HG03342 (cell line): Measurements from ENCODE around the gene P2RX7.
"Not testable (repeated sequence)": the region's sequence is repeated elsewhere in the genome, so short reads cannot be mapped to it uniquely, and the experiment has no call there.

Experiments
- ATAC-seq: cut with Tn5 transposase; IDR thresholded peaks from one replicate; pipeline ENCODE4 v1.9.1; 2021; ENCODE audit warnings: mild to moderate bottlenecking, moderate library complexity; ENCODE audit not compliant: unreplicated experiment

P2RX7 gene

DNA sequence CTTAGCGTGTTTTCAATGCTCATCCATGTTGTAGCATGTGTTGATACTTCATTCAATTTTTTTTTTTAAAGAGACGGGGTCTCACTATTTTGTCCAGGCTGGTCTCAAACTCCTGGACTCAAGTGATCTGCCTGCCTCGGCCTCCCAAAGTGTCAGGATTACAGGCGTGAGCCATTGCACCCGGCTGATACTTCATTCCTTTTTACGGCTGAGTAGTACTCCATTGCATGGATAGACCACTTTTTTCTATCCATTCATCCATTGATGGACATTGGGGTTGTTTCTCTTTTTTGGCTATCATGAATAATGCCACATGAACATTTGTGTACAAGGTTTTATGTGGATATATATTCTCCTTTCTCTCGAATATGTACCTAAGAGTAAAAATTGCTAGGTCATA lies 1.2 kb downstream of the P2RX7 start:
- ATAC-seq = no peak

DNA sequence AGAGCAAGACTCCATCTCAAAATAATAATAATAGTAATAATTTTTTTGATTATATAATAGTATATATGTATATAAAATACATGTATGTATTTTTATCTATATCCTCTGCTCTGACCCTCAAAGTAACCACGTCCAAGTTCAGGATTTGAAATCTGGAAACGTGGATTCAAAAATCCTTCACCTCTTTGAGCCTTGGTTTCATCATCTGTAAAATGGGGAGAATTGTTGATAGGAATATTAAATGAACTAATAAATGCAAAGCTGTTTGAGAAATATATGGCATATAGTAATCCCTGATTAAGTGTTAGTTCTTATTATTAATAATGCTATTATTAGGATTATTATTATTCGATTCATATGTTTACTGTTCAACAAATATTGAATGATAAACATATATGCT lies 2.6 kb downstream of the P2RX7 start:
- no peak for ATAC-seq

DNA sequence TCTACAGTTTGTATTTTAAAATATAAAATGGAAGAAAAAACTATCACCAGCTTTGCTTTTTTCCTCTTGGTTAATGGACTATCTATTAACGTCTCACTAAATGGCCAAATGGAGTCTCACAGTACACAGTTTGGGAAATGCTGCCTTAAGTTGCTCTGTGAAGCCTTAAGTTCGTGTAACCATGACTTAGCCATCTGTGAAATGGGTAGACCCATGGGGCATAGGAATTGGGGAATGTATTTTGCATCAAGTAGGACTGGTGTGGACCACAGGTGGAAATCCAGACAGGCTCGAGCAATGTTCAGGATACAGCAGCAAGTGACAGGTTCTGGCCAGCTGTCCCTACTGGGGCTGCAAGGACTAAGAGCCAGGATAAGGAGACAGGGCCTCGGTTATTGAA lies 4.8 kb downstream of the P2RX7 start:
- no peak for ATAC-seq

DNA sequence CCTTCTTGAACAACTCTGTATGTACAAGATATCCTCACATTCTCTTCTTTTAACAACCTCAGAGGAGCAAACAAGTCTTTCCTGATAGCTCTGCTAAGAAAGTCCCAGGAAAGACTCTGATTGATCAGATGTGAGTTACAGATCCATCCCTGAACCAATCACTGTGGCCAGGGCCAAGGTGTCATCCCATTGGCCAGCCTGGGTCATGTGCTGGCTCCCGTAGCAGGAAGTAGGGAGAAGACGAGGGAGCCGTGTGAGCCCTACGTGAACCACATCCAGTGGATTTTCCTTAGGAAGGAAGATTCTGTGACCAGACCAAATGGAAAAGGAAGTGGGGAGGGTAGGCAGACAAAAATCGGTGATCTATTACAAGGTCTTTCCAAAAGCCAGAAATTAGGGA lies 5.6 kb downstream of the P2RX7 start:
- no peak for ATAC-seq

DNA sequence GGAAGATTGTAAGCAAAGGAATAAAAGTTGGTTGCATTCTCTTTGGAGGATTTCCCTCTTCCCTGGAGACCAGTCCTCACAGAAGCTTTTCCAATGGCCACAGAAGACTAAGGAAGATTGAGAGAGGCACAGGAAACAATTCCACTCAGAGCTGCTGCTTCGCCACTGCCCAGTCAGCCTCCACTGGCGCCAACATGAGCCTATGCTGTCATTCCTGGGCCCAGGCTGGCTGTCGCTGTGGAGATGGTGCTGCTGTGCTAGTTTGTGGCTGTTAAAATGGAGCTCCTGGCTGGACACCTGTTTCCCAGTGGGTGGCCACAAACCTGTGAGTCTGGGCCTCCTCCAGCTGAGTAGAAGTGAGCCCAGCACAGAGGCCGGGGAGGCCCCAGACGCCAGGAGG lies 6.6 kb downstream of the P2RX7 start:
- ATAC-seq = no peak

DNA sequence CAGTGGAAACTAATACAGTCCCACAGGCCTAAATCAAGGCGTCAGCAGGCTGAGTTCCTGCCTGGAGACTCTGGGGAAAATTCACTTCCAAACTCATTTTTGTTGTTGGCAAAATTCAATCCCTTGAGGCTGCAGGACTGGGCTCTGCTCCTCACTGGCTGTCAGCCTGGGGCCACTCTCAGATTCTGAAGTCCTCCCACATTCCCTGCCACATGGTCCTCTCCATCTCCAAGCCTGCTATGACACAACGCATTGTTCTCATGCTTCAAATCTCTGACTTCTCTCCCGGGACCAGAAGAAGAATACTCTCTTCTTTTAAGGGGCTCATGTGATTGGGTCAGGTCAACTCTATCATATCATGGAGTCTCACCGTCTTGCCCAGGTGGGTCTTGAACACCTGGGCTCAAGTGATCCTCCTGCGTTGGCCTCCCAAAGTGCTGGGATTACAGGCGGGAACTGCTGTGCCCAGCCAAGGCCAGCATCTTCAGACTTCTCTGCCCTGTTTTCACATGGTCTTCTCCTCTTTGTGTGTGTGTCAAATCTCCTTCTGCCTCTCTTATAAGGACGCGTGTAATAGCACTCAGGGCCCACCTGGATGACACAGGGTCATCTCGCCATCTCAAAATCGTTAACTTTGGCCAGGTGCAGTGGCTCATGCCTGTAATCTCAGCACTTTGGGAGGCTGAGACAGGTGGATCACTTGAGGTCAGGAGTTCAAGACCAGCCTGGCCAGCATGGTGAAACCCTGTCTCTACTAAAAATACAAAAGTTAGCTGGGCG lies 9.7 kb downstream of the P2RX7 start:
- no peak for ATAC-seq

DNA sequence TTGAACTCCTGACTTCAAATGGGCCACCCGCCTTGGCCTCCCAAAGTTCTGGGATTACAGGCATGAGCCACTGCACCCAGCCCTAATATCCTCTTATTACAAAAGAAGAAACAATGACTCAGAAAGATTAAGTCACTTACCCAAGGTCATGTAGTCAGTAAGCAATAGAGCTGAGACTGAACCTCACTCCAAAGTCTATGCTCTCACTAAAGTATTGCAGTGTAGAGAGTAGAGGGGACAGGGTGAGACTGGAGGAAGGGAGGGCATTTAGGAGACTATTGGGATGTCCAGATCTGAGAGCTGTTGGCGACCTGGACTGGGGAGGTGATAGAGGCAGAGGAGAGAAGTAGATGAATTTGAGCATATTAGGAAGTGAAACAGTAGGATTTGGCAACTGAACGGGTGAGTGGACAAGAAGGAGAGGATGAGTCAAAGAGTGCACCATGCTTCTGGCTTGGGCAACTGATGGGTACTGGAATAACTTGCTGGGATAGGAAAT lies 11.8 kb downstream of the P2RX7 start:
- ATAC-seq = no peak

DNA sequence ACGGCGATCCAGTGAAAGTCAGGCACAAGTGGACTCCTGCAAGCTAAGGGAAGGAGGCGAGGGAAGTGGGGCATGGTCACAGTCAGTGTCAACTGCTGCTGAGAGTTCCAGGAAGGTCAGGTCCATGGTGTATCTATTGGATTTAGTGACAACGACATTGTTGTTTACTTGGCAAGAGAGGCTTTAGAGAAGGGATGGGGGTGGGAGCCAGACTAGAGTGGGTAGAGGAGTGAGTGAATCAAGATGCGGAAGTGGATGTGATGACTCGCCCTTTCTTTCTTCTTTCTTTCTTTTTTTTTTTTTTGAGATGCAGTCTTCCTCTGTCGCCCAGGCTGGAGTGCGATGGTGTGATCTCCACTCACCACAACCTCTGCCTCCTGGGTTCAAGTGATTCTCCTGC lies 12.5 kb downstream of the P2RX7 start:
- ATAC-seq = no peak

DNA sequence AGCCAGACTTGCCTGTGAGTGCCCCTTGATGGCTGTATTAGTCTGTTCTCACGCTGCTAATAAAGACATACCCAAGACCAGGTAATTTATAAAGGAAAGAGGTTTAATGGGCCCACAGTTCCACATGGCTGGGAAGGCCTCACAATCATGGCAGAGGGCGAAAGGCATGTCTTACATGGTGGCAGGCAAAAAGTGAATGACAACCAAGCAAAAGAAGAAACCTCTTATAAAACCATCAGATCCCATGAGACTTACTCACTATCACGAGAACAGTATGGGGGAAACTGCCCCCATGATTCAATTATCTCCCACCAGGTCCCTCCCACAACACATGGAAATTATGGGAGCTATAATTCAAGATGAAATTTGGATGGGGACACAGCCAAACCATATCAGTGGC lies 16.6 kb downstream of the P2RX7 start:
- ATAC-seq = not testable (repeated sequence)

DNA sequence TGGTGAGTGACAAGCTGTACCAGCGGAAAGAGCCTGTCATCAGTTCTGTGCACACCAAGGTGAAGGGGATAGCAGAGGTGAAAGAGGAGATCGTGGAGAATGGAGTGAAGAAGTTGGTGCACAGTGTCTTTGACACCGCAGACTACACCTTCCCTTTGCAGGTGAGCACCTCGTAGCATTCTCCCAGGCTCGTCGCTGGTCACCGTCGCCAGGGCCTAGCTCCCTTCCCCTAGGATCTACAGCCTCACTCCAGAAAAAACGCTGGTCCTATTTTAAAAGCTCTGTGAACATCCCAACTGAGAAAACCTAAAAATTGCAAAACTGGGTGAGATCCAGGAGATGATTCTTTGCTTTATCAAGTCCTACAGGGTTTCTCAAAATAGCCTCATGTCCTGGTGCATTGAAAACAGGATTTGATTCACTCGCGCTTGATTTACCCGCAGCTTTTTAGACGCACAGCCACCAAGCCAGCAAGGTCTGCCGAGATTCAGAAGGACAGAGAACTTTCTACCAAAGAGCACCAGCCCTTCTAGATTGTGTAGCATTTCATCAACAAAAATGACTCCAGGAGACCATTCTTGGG lies 22.2 kb downstream of the P2RX7 start:
- ATAC-seq = no peak

DNA sequence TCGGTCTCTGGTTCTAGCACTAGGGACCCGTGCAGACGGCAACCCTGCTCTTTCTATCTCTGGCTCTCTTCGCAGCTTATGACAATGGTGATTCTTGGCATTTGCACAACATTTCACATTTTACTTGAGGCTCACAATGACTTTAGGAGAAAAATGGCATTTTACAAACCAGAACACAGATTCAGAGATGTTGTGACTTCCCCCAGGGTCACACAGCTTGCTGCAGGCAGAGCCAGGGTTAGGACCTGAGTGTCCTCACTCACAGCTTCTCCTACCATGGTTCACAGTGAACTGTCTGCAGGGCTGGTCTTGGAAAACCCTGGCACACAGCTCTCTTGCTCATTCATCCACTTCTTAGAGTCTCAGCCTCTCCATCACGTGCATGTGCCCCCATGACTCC lies 23.7 kb downstream of the P2RX7 start:
- no peak for ATAC-seq

DNA sequence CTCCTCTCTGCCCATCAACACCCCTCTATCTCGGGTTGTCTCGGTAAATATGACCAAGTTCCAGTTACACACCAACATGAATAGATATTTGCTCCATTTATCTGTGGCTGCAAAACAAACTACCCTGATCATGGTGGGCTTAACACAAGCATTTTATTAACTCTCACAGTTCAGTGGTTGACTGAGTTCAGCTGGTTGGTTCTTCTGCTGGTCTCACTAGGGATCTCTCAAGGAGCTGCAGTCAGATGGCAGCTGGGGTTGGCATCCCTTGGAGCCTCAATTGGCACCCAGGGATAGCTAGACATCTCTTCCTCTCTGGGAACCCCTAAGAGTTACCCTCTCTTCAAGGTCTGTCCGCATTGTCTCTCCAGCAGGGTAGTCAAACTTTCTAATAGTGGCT lies 25.4 kb downstream of the P2RX7 start:
- no peak for ATAC-seq

DNA sequence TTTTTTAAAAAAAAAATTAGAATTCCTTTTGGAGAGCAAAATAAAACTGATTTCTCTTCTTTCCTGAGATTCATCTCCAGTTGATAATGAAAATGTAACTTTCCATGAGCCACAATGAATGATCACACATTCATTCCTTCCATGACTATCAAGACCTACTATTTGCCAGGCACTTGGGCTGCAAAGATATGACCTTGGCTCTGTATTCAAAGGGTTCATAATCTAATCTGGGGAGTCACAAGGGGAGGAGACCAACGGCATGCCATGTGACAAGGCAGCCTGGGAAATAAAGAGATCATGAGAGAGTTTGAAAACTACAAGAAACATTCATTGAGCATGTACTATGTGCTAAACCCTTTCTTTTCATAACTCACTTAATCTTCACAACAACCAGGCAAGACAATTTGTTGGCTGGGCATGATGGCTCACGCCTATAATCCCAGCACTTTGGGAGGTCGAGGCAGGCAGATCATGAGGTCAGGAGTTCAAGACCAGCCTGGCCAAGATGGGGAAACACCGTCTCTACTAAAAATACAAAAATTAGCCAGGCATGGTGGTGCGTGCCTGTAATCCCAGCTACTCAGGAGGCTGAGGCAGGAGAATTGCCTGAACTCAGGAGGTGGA lies 26.2 kb downstream of the P2RX7 start:
- ATAC-seq = not testable (repeated sequence)

DNA sequence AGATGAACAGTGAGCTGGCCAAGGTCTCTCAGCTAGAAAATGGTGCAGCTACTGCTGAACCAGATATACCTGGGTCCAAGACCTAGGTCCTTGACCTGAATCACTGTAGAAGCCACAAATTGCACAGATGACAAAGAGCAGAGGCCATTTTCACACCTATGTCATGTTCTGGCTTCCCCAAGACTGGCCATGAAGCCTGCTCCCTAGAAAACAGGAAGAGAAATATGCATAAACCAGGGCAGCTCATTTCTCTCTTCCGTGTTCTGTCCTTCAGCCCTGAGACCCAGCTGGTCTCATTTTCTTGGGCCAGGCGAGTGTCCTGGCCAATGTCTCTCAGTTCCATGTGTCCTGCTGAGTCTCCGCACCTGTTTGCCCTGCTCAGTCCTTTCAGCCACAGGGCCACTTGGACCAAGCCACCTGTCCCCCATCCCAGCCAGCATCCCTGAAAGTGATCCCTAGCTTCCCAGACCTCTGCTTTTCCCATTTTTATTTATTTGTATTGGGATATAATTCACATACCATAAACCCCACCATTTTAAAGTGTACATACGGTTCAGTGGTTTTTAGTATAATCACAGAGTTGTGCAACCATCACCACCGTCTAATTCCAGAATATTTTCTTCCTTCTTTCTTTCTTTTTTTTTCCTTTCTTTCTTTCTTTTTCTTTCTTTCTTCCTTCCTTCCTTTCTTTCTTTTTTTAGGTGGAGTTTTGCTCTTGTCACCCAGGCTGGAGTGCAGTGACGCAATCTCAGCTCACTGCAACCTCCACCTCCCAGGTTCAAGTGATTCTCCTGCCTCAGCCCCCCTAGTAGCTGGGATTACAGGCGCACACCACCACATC lies 27.0 kb downstream of the P2RX7 start:
- ATAC-seq = no peak

DNA sequence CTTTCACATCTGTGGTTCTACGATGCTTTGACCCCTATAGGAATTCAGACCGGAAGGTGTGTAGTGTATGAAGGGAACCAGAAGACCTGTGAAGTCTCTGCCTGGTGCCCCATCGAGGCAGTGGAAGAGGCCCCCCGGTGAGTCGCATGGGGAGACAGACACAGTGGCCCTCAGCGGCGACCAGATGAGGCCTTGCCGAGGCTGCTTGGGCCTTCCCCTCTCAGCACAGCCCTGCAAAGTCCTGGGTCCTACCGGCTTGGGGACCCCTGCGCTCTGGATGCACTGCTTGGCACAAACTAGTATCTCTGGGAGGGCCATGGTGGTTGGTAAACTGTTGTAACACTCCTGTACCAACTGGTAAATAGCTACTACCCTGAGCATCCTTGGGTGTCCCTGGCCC lies 29.7 kb downstream of the P2RX7 start:
- ATAC-seq = no peak

DNA sequence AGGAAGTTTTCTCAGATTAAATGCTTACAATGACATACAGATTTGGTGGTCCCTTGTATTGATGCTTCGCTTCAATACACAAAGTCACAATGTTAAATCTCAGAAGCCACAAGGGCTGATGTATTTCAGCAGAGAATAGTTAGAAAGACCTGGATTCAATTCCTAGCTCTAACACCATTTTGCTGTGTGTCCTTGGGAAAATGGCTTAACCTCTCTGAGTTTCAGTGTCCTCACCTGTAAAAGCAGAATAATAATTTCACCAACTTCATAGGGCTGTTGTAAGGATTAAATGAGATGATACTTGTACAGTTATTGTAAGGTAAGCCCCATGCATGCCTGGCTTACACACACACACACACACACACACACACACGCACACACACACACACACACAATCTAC lies 30.3 kb downstream of the P2RX7 start:
- no peak for ATAC-seq

DNA sequence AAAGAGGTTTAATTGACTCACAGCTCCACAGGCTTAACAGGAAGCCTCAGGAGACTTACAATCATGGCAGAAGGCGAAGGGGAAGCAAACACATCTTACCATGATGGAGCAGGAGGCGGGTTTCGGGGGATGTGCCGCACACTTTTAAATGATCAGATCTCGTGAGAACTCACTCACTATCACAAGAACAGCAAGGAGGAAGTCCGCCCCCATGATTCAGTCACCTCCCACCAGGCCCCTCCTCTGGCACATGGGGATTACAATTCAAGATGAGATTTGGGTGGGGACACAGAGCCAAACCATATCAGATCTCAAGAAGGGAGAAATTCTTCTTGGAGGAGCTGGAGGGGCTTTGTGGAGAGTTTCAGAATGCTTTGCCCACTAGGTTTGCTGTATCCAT lies 32.2 kb downstream of the P2RX7 start:
- ATAC-seq = not testable (repeated sequence)

DNA sequence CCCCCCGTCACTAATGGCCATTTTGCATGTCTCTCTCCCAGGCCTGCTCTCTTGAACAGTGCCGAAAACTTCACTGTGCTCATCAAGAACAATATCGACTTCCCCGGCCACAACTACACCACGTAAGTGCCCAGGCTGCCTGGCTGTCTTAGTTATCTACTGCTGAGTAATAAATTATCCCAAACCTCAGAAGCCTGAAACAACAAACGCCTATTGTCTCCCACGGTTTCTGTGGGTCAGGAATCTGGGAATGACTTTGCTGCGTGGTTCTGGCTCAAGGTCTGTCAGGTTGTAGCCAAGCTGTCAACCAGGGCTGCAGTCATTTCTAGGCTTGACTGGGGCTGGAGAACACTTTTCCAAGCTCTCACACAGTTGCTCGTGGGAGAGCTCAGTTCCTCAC lies 32.6 kb downstream of the P2RX7 start:
- no peak for ATAC-seq

DNA sequence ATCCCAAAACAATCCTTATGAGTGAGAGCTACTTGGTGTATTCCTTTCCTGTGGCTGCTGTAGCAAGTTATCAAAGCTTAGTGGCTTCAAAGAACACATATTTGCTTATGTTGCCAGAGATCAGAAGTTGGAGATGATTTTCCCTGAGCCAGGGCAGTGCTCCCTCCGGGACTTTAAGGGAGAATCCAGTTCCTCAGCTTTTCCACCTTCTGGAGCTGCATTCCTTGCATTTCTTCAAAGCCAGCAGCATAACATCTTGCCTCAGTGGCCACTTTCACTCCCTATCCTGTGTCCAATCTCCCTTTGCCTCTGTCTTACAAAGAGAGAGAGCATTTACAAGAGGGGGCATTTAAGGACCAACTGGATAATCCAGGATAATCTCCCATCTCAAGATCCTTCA lies 33.7 kb downstream of the P2RX7 start:
- ATAC-seq = no peak

DNA sequence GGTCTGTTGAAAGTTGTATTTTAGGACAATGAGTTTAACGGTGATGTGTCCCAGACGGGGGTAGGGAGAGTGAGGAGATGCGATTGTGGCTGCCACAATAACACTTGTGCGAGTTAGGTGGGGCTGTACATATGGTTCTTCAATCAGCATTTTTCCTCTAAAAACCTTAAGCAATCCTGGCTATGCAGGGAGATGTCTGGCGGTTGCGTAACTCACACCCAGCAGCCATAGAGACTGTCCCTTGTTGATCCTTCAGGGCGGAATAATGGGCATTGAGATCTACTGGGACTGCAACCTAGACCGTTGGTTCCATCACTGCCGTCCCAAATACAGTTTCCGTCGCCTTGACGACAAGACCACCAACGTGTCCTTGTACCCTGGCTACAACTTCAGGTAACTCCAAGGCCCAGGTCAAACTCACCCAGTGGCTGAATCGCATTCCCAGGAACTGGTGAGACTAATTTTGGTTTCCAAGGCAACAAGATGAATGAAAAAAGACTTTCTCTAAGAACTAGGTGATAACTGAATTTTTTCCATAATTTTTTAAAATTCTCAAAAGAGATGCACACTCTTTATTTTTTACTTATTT lies 34.6 kb downstream of the P2RX7 start:
- no peak for ATAC-seq

DNA sequence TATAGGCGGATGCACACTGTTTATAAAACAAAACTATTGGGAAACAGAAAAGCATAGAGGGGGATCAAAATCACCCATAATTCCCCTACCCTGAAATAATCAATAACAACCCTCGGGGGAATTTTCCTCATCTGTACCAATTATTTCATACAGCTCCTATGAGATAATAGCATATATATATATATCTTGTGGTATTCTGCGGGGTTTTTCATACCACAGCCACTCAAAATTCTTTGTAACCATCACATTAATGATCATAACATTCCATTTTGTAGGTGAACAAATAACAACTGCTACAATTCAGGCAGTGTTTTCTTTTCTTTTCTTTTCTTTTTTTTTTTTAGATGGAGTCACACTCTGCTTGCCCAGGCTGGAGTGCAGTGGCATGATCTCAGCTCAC lies 35.3 kb downstream of the P2RX7 start:
- no peak for ATAC-seq
